Fibroblast of mammary gland (primary cell): ENCODE data around the gene REN.

Source experiments
- DNase-seq: peaks from one replicate; pipeline ENCODE4 v3.0.0-alpha.2; 2010; ENCODE audit warnings: low read depth
- H3K4me3 ChIP-seq: 2 replicates; pipeline ENCODE4 v1.5.1; 2011; ENCODE audit warnings: low read depth, mild to moderate bottlenecking, low read length, moderate library complexity; ENCODE audit not compliant: control insufficient read depth
- TF ChIP-seq, protein P1 (sequence below): conservative IDR thresholded peaks from 2 replicates; pipeline ENCODE4 v1.5.1; 2011; ENCODE audit warnings: low read depth, low read length, inconsistent platforms; ENCODE audit not compliant: control insufficient read depth, insufficient read depth

The REN gene

DNA sequence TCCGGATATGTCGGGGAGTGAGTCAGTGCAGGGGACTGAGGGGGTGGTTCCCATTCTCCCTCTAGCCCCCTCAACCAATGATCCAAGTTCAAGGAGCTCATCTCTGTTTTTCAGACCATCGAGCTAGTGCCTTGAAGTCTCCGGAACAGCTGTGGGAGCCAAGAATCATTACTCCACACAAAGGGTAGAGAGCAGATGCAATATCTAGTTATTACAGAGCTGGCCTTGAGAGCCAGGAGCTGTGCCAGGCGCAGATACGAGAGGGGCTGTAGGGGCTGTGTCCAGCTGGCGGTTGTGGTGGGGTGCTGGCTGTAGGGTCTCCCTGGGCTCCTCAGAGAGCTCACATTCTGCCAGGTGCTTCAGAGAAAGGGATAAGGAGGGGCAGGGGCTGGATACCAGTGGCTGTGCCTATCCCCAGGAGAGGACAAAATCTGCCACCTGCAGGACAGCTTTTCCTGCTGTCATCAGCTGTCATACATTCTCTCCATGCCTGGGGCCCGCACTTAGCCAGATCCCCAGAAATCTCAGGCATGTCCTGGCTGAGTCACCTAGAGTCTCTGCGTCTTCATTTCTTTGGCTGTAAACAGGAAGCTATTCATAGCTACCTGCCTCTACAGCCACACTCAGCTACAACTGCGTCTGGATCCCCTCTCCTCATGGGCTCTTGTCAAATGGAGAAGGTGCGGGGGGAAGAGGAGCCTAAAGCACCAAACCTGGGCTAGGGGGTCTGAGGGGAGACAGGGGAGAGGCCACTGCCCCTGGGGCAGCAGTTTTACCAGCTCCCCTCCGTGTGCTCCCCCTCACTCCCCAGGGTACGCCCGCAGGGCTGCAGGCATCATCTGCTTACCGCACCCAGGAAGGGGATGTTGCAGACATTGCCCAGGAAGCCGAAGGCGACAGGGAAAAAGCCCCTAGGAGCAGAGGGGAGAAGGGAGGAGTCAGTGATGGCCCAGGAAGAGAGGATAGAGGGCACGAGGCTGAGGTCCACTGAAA lies 32.5 kb upstream of the REN start:
- TF ChIP-seq, protein P1, sequence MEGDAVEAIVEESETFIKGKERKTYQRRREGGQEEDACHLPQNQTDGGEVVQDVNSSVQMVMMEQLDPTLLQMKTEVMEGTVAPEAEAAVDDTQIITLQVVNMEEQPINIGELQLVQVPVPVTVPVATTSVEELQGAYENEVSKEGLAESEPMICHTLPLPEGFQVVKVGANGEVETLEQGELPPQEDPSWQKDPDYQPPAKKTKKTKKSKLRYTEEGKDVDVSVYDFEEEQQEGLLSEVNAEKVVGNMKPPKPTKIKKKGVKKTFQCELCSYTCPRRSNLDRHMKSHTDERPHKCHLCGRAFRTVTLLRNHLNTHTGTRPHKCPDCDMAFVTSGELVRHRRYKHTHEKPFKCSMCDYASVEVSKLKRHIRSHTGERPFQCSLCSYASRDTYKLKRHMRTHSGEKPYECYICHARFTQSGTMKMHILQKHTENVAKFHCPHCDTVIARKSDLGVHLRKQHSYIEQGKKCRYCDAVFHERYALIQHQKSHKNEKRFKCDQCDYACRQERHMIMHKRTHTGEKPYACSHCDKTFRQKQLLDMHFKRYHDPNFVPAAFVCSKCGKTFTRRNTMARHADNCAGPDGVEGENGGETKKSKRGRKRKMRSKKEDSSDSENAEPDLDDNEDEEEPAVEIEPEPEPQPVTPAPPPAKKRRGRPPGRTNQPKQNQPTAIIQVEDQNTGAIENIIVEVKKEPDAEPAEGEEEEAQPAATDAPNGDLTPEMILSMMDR, result no peak
- H3K4me3 ChIP-seq, result no peak overlapping the region
- DNase-seq, result peak; percentile 47

DNA sequence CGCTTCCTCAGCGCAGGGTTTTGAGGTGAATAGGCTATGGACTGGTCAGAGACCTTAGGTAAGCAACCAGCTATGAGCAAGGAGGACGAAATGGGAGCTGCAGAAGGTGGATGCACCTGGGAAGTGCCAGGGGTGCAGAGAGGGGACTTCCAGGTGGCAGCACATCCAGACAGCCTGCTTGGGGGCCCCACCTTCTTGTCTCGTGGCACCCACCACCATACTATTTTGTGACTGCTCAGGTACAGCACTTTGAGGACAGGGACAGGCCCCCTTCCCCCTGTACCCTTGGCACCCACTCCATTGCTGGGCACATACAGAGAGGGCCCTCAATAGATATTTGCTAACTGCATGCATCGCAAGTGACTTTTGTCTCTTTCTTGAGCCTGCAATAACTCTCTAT lies 30.9 kb upstream of the REN start:
- no peak overlapping the region for H3K4me3 ChIP-seq
- DNase-seq, result no peak
- TF ChIP-seq, protein P1, result no peak

DNA sequence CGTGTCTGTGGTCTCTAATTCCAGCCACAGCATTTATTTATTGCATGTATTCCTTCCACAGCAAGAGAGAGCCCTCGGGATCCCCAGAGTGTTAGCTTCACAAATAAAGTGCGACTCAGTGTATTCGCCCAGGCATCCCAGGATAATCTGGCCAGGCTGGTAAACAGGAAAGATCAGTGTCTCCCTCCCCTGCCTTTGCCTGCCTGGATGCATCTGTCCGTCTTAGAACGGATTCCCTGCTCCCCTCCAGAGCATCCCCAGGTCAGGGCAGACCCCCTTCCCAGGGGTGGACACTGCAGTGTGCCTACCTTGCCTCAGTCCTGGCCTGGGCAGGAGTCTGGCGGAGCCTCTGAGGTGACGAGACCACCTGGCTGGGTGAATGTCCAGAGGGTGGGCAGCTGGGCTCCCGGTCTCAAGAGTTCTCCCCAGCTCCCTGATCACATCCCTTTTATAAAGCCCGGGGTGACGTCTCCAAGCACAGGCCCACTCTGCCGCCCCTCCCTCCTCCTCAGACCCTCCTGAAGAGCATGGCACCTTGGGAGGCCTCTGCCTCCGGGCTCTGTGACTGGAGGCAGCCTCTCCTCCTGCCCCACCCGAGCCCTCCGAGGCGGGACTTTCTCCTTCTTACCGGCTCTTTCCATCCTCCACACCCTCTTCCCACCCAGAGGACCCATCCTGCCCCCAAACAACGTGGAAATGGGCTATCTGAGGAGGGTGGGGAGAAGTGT lies 30.1 kb upstream of the REN start, which contains the start of gene KISS1:
KISS1 (minus strand) TSS at position 424 of the 728 bp plus-strand sequence. CDS start 3,615 bp downstream, outside the sequence.
- no peak within 1 kb of the TSS for H3K4me3 ChIP-seq
- TF ChIP-seq, protein P1, result no peak
- no peak for DNase-seq

- H3K4me3 ChIP-seq, result no peak overlapping the region
- TF ChIP-seq, protein P1, result no peak
- no peak for DNase-seq
Observed at GRCh38 chr1:204194771-204195170, 28.6 kb upstream of the REN start.

GRCh38 chr1:204194080-204194479 lies 27.9 kb upstream of the REN start:
- DNase-seq, result no peak
- TF ChIP-seq, protein P1, result no peak
- H3K4me3 ChIP-seq, result no peak overlapping the region

DNA sequence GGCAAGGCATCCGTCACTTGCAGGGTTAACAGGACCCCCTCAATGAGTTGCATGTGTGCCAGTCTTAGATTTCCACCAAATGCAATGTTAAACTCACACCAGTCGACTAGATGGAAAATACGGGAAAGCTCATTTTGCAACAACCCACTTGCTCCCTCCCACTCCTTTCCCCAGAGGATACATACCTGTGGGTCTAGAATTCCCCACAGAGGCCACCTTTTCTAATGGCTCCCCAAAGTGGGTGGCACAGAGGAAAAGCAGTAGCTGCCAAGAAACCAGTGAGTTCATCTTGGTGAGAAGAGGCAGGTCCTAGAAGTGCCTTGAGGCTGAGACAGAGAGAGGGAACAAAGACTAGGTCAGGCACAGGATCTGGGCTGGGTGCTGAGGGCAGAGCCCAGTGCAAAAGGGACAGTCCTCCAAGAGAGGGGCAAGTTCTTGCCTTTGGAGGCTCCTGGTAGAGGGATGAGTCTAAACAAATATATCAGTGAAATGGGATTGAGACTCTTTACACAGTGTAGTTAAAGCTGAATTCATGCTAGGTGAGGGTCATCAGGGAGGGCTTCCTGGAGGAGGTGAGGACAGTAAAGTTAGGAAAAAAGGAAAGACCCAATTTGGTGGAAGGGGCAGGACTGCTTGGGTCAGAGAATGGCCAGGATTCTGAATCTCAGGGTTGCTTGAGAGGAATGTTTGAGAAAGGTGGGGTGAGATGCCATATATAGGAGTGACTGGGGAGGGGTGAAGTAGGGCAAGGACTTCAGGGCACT lies 26.6 kb upstream of the REN start:
- DNase-seq, result no peak
- H3K4me3 ChIP-seq, result no peak overlapping the region
- TF ChIP-seq, protein P1, result no peak
